Left forelimb (tissue), 1 donor: Measurements from ENCODE around the gene KCNIP1.
A peak's percentile ranks its signal among the peaks of the same experiment; 100 is the strongest.

Source experiments
- DNase-seq: peaks from one replicate; pipeline ENCODE4 v3.0.0-alpha.2; 2018; ENCODE audit warnings: low spot score

KCNIP1 gene

DNA sequence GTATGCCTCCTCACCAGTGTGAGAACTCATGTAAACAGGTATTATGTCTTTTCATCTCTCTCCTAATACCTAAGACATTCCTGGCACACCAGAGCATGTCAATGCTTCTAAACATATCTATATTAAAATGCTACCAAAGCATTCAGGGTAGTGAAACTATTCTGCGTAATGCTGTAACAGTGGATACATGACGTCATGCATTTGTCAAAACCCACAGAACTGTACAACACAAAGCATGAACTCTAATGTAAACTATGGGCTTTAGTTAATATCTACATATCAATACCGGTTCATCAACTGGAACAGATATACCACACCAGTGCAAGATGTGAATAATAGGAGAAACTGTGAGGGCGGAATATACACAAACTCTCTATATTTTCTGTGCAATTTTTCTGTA, 207.5 kb downstream of the KCNIP1 start:
- DNase-seq, result no peak

DNA sequence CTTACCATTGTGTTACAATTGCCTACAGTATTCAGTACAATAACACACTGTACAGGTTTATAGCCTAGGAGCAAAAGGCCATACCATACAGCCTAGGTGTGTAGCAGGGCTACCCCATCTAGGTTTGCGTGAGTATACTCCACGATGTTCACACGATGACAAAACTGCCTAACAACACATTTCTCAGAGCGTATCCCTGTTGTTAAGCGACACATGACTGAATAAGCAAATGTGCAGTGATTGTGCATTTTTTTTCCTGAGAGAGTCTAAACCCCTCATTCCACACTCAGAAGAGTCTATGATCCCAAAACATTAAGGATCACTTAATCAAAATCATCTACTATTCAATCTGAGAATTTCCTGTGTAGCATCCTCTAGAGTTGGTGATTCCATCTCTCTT, 211.3 kb downstream of the KCNIP1 start:
- no peak for DNase-seq

DNA sequence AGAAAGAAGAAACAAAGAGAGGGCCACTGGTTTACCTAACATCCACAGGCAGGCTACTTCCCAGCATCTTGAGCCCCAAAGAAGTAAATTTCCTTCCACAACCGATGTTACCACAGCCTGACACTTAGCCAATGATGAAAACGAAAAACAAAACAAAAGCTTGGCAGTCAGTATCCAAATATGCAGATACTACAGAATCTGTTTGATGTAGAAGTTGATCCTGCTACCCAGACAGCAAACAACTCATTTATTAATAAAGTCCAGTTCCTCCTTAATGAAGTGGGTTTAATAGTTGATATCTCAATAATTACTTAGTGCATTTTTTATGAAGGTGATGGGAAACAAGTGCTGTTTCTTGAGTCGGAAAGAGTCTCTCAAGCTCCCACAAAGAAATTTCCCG, 212.6 kb downstream of the KCNIP1 start:
- DNase-seq, result no peak

DNA sequence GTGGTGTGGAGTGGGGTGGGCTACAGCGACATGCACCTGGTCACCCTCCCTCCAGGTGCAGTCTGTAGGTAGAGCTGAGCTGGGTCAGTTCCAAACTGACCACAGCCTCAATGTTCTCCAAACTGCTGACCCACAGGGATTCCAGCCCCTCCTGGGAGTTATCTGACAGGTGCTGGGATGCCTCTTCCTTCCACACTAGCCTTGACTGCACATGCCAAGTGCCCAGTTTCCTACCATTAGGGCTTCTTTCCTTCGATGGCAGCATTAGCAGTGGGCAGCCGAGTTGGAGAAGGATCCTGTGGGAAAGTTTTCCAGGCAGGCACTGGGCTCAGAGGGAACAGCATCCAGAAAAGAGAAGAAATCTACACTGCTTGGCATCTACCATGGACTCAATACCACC, 215.7 kb downstream of the KCNIP1 start:
- no peak for DNase-seq

- no peak for DNase-seq
Measured at GRCh38 chr5:170720179-170720578, 216.4 kb downstream of the KCNIP1 start.

- DNase-seq, result no peak
Measured at GRCh38 chr5:170720984-170721383, 217.2 kb downstream of the KCNIP1 start.

DNA sequence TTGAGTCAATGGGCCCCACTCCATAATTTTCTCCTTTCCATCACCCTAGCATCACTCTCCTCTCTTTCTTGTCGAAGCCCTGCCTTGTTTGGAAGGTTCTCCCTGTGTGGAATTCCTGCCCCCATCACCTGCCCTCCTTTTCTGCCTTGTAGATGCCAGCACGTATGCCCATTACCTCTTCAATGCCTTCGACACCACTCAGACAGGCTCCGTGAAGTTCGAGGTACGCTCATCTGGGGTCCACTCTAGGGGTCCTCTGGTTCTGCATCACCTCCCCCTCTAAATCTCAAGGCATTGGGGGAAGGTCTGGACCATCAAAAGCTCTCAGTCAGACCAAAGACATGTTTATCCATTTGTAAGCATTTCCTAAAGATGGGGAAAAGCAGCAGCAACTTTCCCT, 217.9 kb downstream of the KCNIP1 start:
- no peak for DNase-seq

DNA sequence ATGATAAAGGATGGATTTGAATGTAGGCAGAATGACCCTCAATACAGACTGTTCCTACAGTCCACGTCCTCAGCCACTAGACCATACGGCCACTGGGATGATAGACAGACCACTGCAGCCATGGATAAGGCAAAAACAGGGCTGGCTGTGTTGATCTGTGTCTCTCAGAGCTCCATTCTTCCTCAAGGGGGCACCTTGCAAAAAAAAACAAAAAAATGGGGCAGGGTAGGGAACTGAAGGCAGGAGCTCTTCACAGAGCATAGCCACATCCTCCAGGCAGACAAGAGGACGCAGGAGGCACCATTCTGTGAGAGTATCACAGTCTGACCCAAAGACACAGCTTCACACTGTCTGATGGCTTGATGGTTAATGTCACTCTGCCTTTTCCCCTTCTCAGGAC, 218.5 kb downstream of the KCNIP1 start:
- DNase-seq, result no peak

DNA sequence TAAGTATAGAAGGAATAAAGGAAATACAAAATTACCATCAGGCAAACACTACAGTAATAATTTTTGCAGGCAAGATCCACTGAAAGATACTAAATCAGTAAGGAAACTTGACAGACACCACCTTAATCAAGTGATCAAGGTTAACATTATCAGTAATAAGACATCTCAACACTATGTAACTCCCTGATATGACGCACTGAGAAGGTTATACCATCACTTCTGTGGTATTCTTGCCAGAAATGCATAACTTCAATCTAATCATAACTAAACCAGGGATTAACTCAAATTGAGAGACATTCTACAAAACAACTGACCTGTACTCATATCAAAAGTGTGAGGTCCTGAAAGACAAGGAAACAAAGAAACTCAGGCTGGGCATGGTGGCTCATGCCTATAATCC, 227.2 kb downstream of the KCNIP1 start:
- DNase-seq, result no peak

GRCh38 chr5:170732685-170733084, 228.9 kb downstream of the KCNIP1 start:
- DNase-seq, result no peak

DNA sequence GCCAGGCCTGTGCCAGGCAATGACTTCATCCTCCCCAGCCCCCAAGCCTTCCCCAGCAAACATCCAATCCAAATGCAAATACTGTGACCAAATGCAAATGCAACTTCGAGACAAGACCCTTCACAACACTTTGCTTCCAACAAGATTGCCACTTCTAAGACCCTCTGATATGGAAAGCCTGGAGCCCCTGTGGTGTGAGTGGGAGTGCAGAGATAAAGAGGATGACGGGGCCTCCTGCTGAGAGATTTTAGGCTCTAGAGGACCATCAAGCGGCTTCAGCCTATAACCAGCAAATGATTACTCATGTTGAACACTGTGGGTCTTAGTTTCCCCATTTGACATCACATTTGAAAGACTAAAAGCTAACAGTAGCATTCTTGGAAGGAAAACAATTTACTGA, 233.1 kb downstream of the KCNIP1 start:
- DNase-seq, result no peak

GRCh38 chr5:170737591-170737990, 233.8 kb downstream of the KCNIP1 start:
- no peak for DNase-seq

- DNase-seq, result no peak
Measured at GRCh38 chr5:170738840-170739239, 235.0 kb downstream of the KCNIP1 start.

- DNase-seq, result no peak
Measured at GRCh38 chr5:170739446-170739845, 235.6 kb downstream of the KCNIP1 start.

- no peak for DNase-seq
Measured at GRCh38 chr5:170740551-170741205, 236.9 kb downstream of the KCNIP1 start.

DNA sequence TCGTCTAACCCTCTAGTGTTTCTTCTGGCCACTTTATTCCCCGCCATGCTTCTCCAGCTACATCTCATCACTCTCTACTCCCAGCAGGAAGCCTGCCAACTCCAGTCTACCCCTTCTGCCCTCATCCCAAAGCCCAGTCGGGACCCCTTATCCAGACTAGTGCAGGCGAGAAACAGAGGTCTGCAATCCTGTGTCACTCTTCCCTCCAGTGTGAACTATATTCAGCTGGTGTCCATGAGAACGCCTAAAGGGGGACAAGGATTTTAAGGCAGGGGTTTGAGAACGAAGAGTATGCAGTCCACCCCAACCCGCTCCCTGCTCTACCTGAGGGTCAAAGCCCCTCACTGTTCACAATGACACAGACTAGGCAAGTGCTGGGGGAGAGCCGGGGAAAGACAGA, 238.0 kb downstream of the KCNIP1 start:
- DNase-seq, result no peak

DNA sequence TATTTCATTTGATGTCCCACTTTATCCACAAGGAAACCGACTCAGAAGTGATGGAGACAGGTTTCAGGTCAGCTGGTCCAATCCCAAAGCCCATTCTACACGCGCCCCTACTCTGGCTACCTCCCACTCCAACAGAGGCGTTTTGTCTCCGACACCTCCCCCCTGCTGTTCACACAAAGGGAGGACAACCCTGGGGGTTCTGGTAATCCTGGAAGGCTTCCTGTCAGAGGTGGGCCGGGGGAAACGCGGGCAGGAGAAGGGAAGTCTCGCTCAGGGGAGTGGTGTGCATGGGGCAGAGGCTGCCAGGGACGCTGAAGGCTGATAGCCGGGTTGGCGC, 240.0 kb downstream of the KCNIP1 start:
- DNase-seq, result no peak

DNA sequence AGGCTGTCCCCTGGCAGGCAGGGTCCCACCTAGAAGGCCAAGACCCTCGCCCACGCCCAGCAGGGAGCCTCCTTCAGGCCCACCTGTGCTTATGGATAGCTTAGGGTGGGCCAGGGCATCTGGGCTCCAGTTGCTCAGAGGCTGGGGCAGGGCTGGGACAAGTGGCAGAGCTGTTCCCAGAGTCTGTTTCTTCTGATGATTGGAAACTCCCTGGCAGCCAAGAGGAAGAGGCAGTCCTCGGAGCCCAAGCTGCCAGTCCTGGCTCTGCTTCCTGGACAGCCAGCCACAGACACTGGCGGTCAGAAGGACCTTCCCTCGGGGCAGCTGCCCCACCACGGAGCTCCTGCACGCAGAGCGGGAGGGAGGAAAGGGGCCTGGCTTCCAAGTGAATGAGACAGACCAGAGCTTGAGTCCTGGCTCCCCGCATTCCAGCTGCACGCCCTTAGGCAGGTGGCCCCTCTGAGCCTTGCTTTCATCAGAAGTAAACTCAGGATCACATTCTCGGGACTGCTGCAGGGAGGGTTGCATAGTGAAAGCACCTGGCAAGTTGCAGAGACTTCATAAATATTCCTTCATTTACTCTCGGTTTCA, 241.8 kb downstream of the KCNIP1 start:
- no peak for DNase-seq

GRCh38 chr5:170746075-170746960, 242.5 kb downstream of the KCNIP1 start:
- no peak for DNase-seq

DNA sequence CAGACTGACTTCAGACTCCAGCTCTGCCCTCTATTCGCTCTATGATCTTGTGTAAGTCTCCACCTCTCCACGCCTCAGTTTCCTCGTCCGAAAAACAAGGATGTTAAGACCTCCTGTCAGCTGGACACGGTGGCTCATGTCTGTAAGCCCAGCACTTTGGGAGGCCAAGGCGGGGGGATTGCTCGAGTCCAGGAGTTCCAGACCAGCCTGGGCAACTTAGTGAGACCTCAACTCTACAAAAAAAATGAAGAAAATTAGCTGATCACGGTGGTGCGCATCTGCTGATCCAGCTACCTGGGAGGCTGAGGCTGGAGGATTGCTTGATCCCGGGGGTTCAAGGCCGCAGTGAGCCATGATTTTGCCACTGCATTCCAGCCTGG, 243.1 kb downstream of the KCNIP1 start:
- DNase-seq, result no peak

GRCh38 chr5:170747357-170747756, 243.5 kb downstream of the KCNIP1 start:
- no peak for DNase-seq

- no peak for DNase-seq
Measured at GRCh38 chr5:170747851-170748250, 244.0 kb downstream of the KCNIP1 start.

GRCh38 chr5:170748951-170749471, 245.2 kb downstream of the KCNIP1 start:
- DNase-seq, result peak; percentile 58
